A673 (cell line): ENCODE measurements around the gene BMP8B. TPM values are rescaled to one million over a fixed set of nuclear protein-coding genes. Genes with fewer than 3 reads are reported as not detected.
A peak's percentile ranks its signal among the peaks of the same experiment; 100 is the strongest.

Experiments used
- BruUV-seq: library from RNA; stranded (reverse); fragments of 400-500 nt; replicated peaks from 2 replicates; lab custom pipeline; 2021; lab: Mats Ljungman, UMichigan
- CTCF ChIA-PET: fragments of 300-600 bp; sonication (Branson Sonifier 250); formaldehyde crosslinking; loops from one replicate; lab custom pipeline; 2022; ENCODE audit warnings: antibody characterized with exemption; lab: Charles Lee
- POLR2A ChIA-PET: fragments of 300-600 bp; sonication (Branson Sonifier 250); formaldehyde crosslinking; loops from one replicate; lab custom pipeline; 2022; ENCODE audit warnings: antibody characterized with exemption; ENCODE audit not compliant: low non-redundant PET; lab: Charles Lee
- DNase-seq: peaks from one replicate; pipeline ENCODE4 v3.0.0-alpha.2; 2015; ENCODE audit warnings: low spot score
- H3K27ac ChIP-seq: fragments of 200-600 bp; sonication (generic); 2 replicates; pipeline ENCODE4 v1.5.1; 2016; ENCODE audit warnings: mixed run types, low read depth, mild to moderate bottlenecking, mixed read lengths, antibody characterized with exemption, low read length; ENCODE audit not compliant: poor library complexity, severe bottlenecking
- H3K27me3 ChIP-seq: fragments of 200-600 bp; sonication (generic); replicated peaks from 2 replicates; pipeline ENCODE4 v1.6.1; 2017; ENCODE audit warnings: mixed run types, low read depth, mild to moderate bottlenecking, mixed read lengths, antibody characterized with exemption, low read length; ENCODE audit not compliant: insufficient read depth, poor library complexity
- H3K36me3 ChIP-seq: fragments of 200-600 bp; sonication (generic); 2 replicates; pipeline ENCODE4 v1.6.1; 2016; ENCODE audit warnings: mixed run types, mild to moderate bottlenecking, mixed read lengths, antibody characterized with exemption, low read length; ENCODE audit not compliant: insufficient read depth, poor library complexity, severe bottlenecking
- H3K4me1 ChIP-seq: fragments of 200-600 bp; sonication (generic); 2 replicates; pipeline ENCODE4 v1.6.1; 2017; ENCODE audit warnings: mixed run types, mild to moderate bottlenecking, mixed read lengths, antibody characterized with exemption, low read length; ENCODE audit not compliant: insufficient read depth, poor library complexity, severe bottlenecking
- H3K4me3 ChIP-seq: fragments of 200-600 bp; sonication (generic); 2 replicates; pipeline ENCODE4 v1.5.1; 2016; ENCODE audit warnings: low read depth, mixed run types, mild to moderate bottlenecking, mixed read lengths, low read length; ENCODE audit not compliant: poor library complexity, severe bottlenecking
- H3K9me3 ChIP-seq: fragments of 200-600 bp; sonication (generic); 2 replicates; pipeline ENCODE4 v1.6.1; 2016; ENCODE audit warnings: mixed run types, low read depth, mild to moderate bottlenecking, mixed read lengths, antibody characterized with exemption, low read length; ENCODE audit not compliant: poor library complexity, severe bottlenecking
- CTCF ChIP-seq: fragments of 300-800, 200-600 bp; sonication (generic); conservative IDR thresholded peaks from 2 replicates; pipeline ENCODE4 v1.5.1; 2017; ENCODE audit warnings: low read depth, mild to moderate bottlenecking, antibody characterized with exemption, low read length, moderate library complexity, mixed read lengths
- EZH2 ChIP-seq: fragments of 200-600 bp; sonication (generic); IDR thresholded peaks from 2 replicates; pipeline ENCODE4 v1.6.1; 2017; ENCODE audit warnings: borderline replicate concordance, low read depth, mild to moderate bottlenecking, mixed read lengths, antibody characterized with exemption, low read length; ENCODE audit not compliant: poor library complexity, severe bottlenecking
- intact Hi-C: fragments of 100-400 bp; cut with micrococcal nuclease; formaldehyde crosslinking; loops from one replicate; pipeline ENCODE4 v1.10.0; 2022; ENCODE audit not compliant: unreplicated experiment
- total RNA-seq: library from RNA; stranded (reverse); gene quantifications from 2 replicates; pipeline ENCODE4 v1.2.3, GENCODE V29; 2021

The BMP8B gene
- total RNA-seq, 1 experiment from 2014 or later, result 0.06 TPM

GRCh38 chr1:39751595-39751994 is 37.1 kb downstream of the BMP8B start:
- CTCF ChIA-PET, result no interaction called here
- H3K36me3 ChIP-seq, result peaks cover 83% of the 10 kb centered on the region
- no peak for TF ChIP-seq EZH2
- TF ChIP-seq CTCF, result no peak

GRCh38 chr1:39745016-39745670 is 43.5 kb downstream of the BMP8B start:
- Histone ChIP-seq H3K4me1 (peaks cover under 1% of the 10 kb centered on the region), H3K36me3 (peaks cover 87% of the 10 kb centered on the region), H3K27me3 (no peaks in the 10 kb centered on the region), H3K9me3 (no peaks in the 10 kb centered on the region), H3K27ac (no peak overlapping the region), H3K4me3 (no peak overlapping the region)
- intact Hi-C loops, result no loop called here
- BruUV-seq, result no TSS peak
- CTCF ChIA-PET, result no interaction called here
- POLR2A ChIA-PET, result no interaction called here
- no peak for TF ChIP-seq EZH2
- no peak for TF ChIP-seq CTCF
- DNase-seq, result no peak

More at GRCh38 chr1:39751595-39751994, 37.1 kb downstream of the BMP8B start:
- H3K27me3 ChIP-seq, result no peaks in the 10 kb centered on the region
- POLR2A ChIA-PET, result no interaction called here
- no TSS peak for BruUV-seq
- H3K4me3 ChIP-seq, result no peak overlapping the region
- DNase-seq, result no peak
- H3K4me1 ChIP-seq, result no peaks in the 10 kb centered on the region
- intact Hi-C loops, result no loop called here
- H3K27ac ChIP-seq, result no peak overlapping the region
- H3K9me3 ChIP-seq, result no peaks in the 10 kb centered on the region

GRCh38 chr1:39738622-39739366 is 49.9 kb downstream of the BMP8B start, which contains the start of gene PPIE:
PPIE (plus strand) TSS chr1:39738882; CDS start chr1:39738901, 19 bp downstream.
- no peaks in the 10 kb centered on the region for H3K27me3 ChIP-seq
- no TSS peak for BruUV-seq
- TF ChIP-seq CTCF (no peak), EZH2 (no peak)
- H3K9me3 ChIP-seq, result no peaks in the 10 kb centered on the region
- H3K36me3 ChIP-seq, result peaks cover 32% of the 10 kb centered on the region
- H3K27ac ChIP-seq, result peak within 1 kb of the TSS; percentile 82
- intact Hi-C loops, result no loop called here
- H3K4me1 ChIP-seq, result peaks cover 9% of the 10 kb centered on the region
- peak within 1 kb of the TSS; percentile 83 for H3K4me3 ChIP-seq
- peak; percentile 97 for DNase-seq
- ChIA-PET CTCF (interaction anchor here (0.5 to 1.5 kb wide), 3 partner anchors 133 to 699 kb away, joined by 3 to 7 read pairs (median 3); no protein-coding TSS in a partner anchor), POLR2A (interaction anchor here (0.6 to 0.7 kb wide), 3 partner anchors 48 to 252 kb away, joined by 4 to 14 read pairs (median 7); no protein-coding TSS in a partner anchor)
